ACHN (cell line): Measurements from ENCODE around the gene ACIN1.
A peak's percentile ranks its signal among the peaks of the same experiment; 100 is the strongest.

ENCODE experiments used
- DNase-seq: peaks from one replicate; pipeline ENCODE4 v3.0.0-alpha.2; 2015
- in situ Hi-C: cut with HindIII; loops from 2 replicates; pipeline ENCODE4 v1.10.0; 2017; ENCODE audit warnings: low sequenced_read_pairs, low pct_ligation_motif_present, low pct_unique_long_range_greater_than_20kb

Gene ACIN1

GRCh38 chr14:23094666-23095195, at the start of gene ACIN1:
TSS of gene ACIN1 (minus strand) at chr14:23095136. CDS start at chr14:23095112, 24 bp downstream.
- peak; percentile 77 for DNase-seq
- in situ Hi-C loops, result no loop called here

- in situ Hi-C loops, result no loop called here
Measured at GRCh38 chr14:23143911-23144310, 49.0 kb upstream of the ACIN1 start.

GRCh38 chr14:23142826-23143225, 47.9 kb upstream of the ACIN1 start:
- in situ Hi-C loops, result no loop called here
- no peak for DNase-seq

More at GRCh38 chr14:23143911-23144310, 49.0 kb upstream of the ACIN1 start:
- DNase-seq, result no peak

GRCh38 chr14:23141706-23142444, 46.9 kb upstream of the ACIN1 start:
- no peak for DNase-seq
- in situ Hi-C loops, result no loop called here

GRCh38 chr14:23140371-23140770, 45.4 kb upstream of the ACIN1 start:
- in situ Hi-C loops, result no loop called here
- no peak for DNase-seq

GRCh38 chr14:23139874-23140273, 44.9 kb upstream of the ACIN1 start:
- DNase-seq, result no peak
- in situ Hi-C loops, result no loop called here

- DNase-seq, result no peak
- in situ Hi-C loops, result no loop called here
Measured at GRCh38 chr14:23137813-23138535, 43.0 kb upstream of the ACIN1 start.

GRCh38 chr14:23137192-23137812, 42.4 kb upstream of the ACIN1 start:
- no peak for DNase-seq
- in situ Hi-C loops, result no loop called here

GRCh38 chr14:23136566-23137133, 41.7 kb upstream of the ACIN1 start:
- in situ Hi-C loops, result no loop called here
- no peak for DNase-seq

GRCh38 chr14:23132970-23133369, 38.0 kb upstream of the ACIN1 start:
- no peak for DNase-seq
- in situ Hi-C loops, result no loop called here

GRCh38 chr14:23131482-23131881, 36.5 kb upstream of the ACIN1 start:
- DNase-seq, result no peak
- in situ Hi-C loops, result no loop called here

- DNase-seq, result no peak
- in situ Hi-C loops, result no loop called here
Measured at GRCh38 chr14:23130871-23131270, 35.9 kb upstream of the ACIN1 start.

- in situ Hi-C loops, result no loop called here
- DNase-seq, result no peak
Measured at GRCh38 chr14:23129759-23130316, 34.9 kb upstream of the ACIN1 start.

GRCh38 chr14:23128969-23129758, 34.2 kb upstream of the ACIN1 start:
- no peak for DNase-seq
- in situ Hi-C loops, result no loop called here

- no peak for DNase-seq
- in situ Hi-C loops, result no loop called here
Measured at GRCh38 chr14:23127861-23128260, 32.9 kb upstream of the ACIN1 start.

GRCh38 chr14:23126548-23127278, 31.8 kb upstream of the ACIN1 start:
- DNase-seq, result no peak
- in situ Hi-C loops, result no loop called here

GRCh38 chr14:23125933-23126524, 31.1 kb upstream of the ACIN1 start:
- in situ Hi-C loops, result no loop called here
- DNase-seq, result no peak
